K562 (cell line): Measurements from ENCODE around the gene TBX6. TPM values are rescaled to one million over a fixed set of nuclear protein-coding genes. Genes with fewer than 3 reads are reported as not detected.

Experiments
- HOXB6 ChIP-seq: fragments of 250-450 bp; sonication (Bioruptor Pico); IDR thresholded peaks from 2 replicates; pipeline ENCODE4 v1.5.1; 2022; ENCODE audit warnings: mild to moderate bottlenecking, borderline replicate concordance
- IRF9 ChIP-seq: fragments of 450-650 bp; IDR thresholded peaks from 2 replicates; pipeline ENCODE4 v1.6.1; 2016; ENCODE audit warnings: missing biosample characterization, missing genetic modification characterization
- MXD1 ChIP-seq: fragments of 250-450 bp; sonication (Bioruptor Pico); IDR thresholded peaks from 2 replicates; pipeline ENCODE4 v1.8.0; 2021; ENCODE audit warnings: borderline replicate concordance, mild to moderate bottlenecking, moderate library complexity; ENCODE audit not compliant: poor library complexity, severe bottlenecking
- NFXL1 ChIP-seq: fragments of 450-650 bp; formaldehyde crosslinking; IDR thresholded peaks from 2 replicates; pipeline ENCODE4 v1.4.0; 2021; ENCODE audit warnings: mild to moderate bottlenecking
- NONO ChIP-seq, 2 experiments: fragments of 200-400 bp in 1 of 2; fragments of 450-650 bp in 1 of 2; formaldehyde crosslinking in 1 of 2; IDR thresholded peaks; 2 replicates each; pipeline ENCODE4 v1.6.1; 2017; ENCODE audit warnings: low read depth in 2 of 2, mild to moderate bottlenecking in 2 of 2, moderate library complexity in 2 of 2, low read length in 1 of 2
- PHF21A ChIP-seq: fragments of 450-650 bp; IDR thresholded peaks from 2 replicates; pipeline ENCODE4 v1.6.1; 2017; ENCODE audit warnings: low read depth, borderline replicate concordance
- PREB ChIP-seq: sonication (generic); formaldehyde crosslinking; IDR thresholded peaks from 2 replicates; pipeline ENCODE4 v1.8.1; 2023; ENCODE audit warnings: mild to moderate bottlenecking, missing genetic modification reagents
- RBM25 ChIP-seq: fragments of 200-400 bp; formaldehyde crosslinking; IDR thresholded peaks from 2 replicates; pipeline ENCODE4 v1.6.1; 2018; ENCODE audit warnings: low read length, low read depth, moderate library complexity; ENCODE audit not compliant: severe bottlenecking
- SAFB ChIP-seq: fragments of 200-400 bp; formaldehyde crosslinking; IDR thresholded peaks from 2 replicates; pipeline ENCODE4 v1.6.1; 2017; ENCODE audit warnings: low read depth, low read length, borderline replicate concordance
- SMAD2 ChIP-seq: fragments of 150-350 bp; IDR thresholded peaks from 2 replicates; pipeline ENCODE4 v1.6.1; 2014; ENCODE audit warnings: low read depth, mild to moderate bottlenecking, low read length
- STAG1 ChIP-seq: sonication (generic); formaldehyde crosslinking; IDR thresholded peaks from 2 replicates; pipeline ENCODE4 v1.5.0; 2020; ENCODE audit warnings: missing genetic modification reagents, borderline replicate concordance
- SUPT5H ChIP-seq: fragments of 450-650 bp; IDR thresholded peaks from 2 replicates; pipeline ENCODE4 v1.6.1; 2016
- TAF7 ChIP-seq: fragments of 450-650 bp; IDR thresholded peaks from 2 replicates; pipeline ENCODE4 v1.6.1; 2016; ENCODE audit warnings: missing genetic modification characterization, missing compliant biosample characterization
- TOE1 ChIP-seq, 2 experiments: fragments of 450-650 bp in 1 of 2; sonication (generic) in 1 of 2; formaldehyde crosslinking in 1 of 2; IDR thresholded peaks; 2 replicates each; pipeline versions ENCODE4 v1.7.1 to v1.8.0; 2016 to 2022; ENCODE audit warnings: borderline replicate concordance in 2 of 2, mild to moderate bottlenecking in 2 of 2, antibody characterized with exemption in 1 of 2, inconsistent platforms in 1 of 2, low read depth in 1 of 2, missing genetic modification reagents in 1 of 2, moderate library complexity in 1 of 2
- ZKSCAN1 ChIP-seq: fragments of 150-350 bp; IDR thresholded peaks from 2 replicates; pipeline ENCODE4 v1.6.1; 2016; ENCODE audit warnings: low read depth, low read length
- ZNF133 ChIP-seq: fragments of 250-450 bp; sonication (Bioruptor Pico); IDR thresholded peaks from 2 replicates; pipeline ENCODE4 v1.4.0; 2020; ENCODE audit warnings: mild to moderate bottlenecking
- ZNF395 ChIP-seq: fragments of 200-800 bp; sonication (Bioruptor generic); IDR thresholded peaks from 2 replicates; pipeline ENCODE4 v1.6.1; 2017; ENCODE audit warnings: missing genetic modification characterization, missing compliant biosample characterization
- polyA plus RNA-seq, 8 experiments: library from polyadenylated mRNA; depleted of rRNA in 4 of 8; stranded (reverse) in 5 of 8; unstranded in 3 of 8; fragments of >200 nt; fragmentation: Nextera tagmentation in 2 of 8; fragmentation: Illumina TruSeq in 1 of 8; extraction: Ambion mirVana in 2 of 8; extraction: Trizol in 1 of 8; gene quantifications; 2 replicates each; pipeline versions ENCODE4 v1.2.1 to v1.2.3, GENCODE V29; 2011 to 2014; ENCODE audit warnings: inconsistent platforms in 1 of 8, missing spikeins in 1 of 8
- total RNA-seq, 7 experiments: library from RNA; depleted of rRNA in 6 of 7; stranded (reverse); fragments of >200 nt in 6 of 7; fragmentation: Illumina TruSeq in 2 of 7; extraction: Trizol in 2 of 7; gene quantifications; 2 replicates each; pipeline versions ENCODE4 v1.2.1 to v1.2.3, GENCODE V29; 2011 to 2021; ENCODE audit warnings: low replicate concordance in 1 of 7
- TF ChIP-seq, protein P1 (sequence below): fragments of 250-450 bp; sonication (Bioruptor Pico); IDR thresholded peaks from 2 replicates; pipeline ENCODE4 v1.5.0; 2020; ENCODE audit warnings: mild to moderate bottlenecking, borderline replicate concordance

Gene TBX6
- total and polyA plus RNA-seq, 9 of the 15 experiments (the other 6 are each of a cell fraction or from before 2014, with no cell fraction given) = 0.07 to 0.58 (median 0.11) TPM; not detected in 2

DNA sequence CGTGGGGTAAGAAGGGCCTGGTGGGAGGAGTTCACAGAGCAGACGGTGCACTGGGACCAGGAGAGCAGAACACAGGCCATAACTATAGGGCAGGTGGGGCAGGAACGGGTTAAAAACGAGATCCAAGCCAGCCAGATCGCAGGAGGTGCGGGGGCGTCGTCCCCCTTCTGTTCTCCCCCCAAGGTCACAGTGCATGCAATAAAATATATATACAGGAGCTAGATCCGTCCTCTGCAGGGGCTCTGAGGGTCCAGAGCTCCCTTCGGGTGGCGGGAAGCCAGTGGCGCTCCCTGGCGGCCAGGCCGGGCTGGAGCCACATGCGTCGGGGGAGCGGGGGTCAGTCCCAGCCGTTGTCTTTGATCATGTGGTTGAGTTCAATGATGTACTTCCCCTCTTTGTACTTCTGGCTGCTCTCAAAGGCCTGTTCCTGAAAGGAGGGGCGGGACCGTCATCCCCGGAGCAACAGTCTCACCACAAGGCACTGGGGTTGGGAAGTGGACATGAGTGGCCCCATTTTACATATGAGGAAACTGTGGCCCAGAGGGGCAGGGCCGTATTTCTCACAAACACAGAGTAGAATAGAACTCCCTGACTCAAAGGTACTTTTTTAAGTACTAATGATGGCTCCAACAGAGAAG lies 768 bp upstream of the TBX6 start (continued):
- TF ChIP-seq, protein P1, sequence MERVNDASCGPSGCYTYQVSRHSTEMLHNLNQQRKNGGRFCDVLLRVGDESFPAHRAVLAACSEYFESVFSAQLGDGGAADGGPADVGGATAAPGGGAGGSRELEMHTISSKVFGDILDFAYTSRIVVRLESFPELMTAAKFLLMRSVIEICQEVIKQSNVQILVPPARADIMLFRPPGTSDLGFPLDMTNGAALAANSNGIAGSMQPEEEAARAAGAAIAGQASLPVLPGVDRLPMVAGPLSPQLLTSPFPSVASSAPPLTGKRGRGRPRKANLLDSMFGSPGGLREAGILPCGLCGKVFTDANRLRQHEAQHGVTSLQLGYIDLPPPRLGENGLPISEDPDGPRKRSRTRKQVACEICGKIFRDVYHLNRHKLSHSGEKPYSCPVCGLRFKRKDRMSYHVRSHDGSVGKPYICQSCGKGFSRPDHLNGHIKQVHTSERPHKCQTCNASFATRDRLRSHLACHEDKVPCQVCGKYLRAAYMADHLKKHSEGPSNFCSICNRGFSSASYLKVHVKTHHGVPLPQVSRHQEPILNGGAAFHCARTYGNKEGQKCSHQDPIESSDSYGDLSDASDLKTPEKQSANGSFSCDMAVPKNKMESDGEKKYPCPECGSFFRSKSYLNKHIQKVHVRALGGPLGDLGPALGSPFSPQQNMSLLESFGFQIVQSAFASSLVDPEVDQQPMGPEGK (CRISPR knock-in tag) = peak; percentile 76; the same call in 1 of the 2 replicates
- peak; percentile 89 for TF ChIP-seq ZNF395 (CRISPR knock-in tag)
- TF ChIP-seq TOE1 (IDR thresholded peaks at IDR 0.05; ENCODE audit: borderline replicate concordance) = peak; percentile 85
- TF ChIP-seq TOE1 (CRISPR knock-in tag; IDR thresholded peaks at IDR 0.05; ENCODE audit: borderline replicate concordance, low read depth) = no peak
- TF ChIP-seq TAF7 (tag) = peak; percentile 57; the same call in 1 of the 2 replicates
- TF ChIP-seq PREB (CRISPR knock-in tag) = no peak
- peak; percentile 98 for TF ChIP-seq RBM25
- TF ChIP-seq ZNF133 (CRISPR knock-in tag) = peak; percentile 82; the same call in 1 of the 2 replicates
- no peak for TF ChIP-seq PHF21A
- peak; percentile 59; the same call in 1 of the 2 replicates for TF ChIP-seq ZKSCAN1
- TF ChIP-seq NFXL1 = peak; percentile 84; the same call in 1 of the 2 replicates
- TF ChIP-seq MXD1 (CRISPR knock-in tag) = peak; percentile 68
- no peak for TF ChIP-seq SMAD2
- TF ChIP-seq NONO (IDR thresholded peaks at IDR 0.05; ENCODE audit: low read depth in 2 of 2, low read length in 1 of 2) = no peak
- peak; percentile 47; the same call in 1 of the 2 replicates for TF ChIP-seq SUPT5H
- no peak for TF ChIP-seq SAFB
- TF ChIP-seq STAG1 (CRISPR knock-in tag) = no peak
- TF ChIP-seq IRF9 = peak; percentile 79
- TF ChIP-seq HOXB6 (CRISPR knock-in tag) = peak; percentile 80; the same call in 1 of the 2 replicates
